ENCODE data around the gene SNCB. TPM values are rescaled to one million over a fixed set of nuclear protein-coding genes. Genes with fewer than 3 reads are reported as not detected.

SNCB gene
- total and polyA plus RNA-seq, 2 of the 8 experiments (the other 6 are each of a cell fraction or from before 2014, with no cell fraction given), result 4.2 to 5.9 TPM

GRCh38 chr5:176632745-176633144 lies 2.4 kb upstream of the SNCB start:
- H2AFZ ChIP-seq (ENCODE audit: low read length), result no peak overlapping the region
- no peak overlapping the region for H3K27ac ChIP-seq (ENCODE audit: low read depth, low read length)
- H3K23ac ChIP-seq (ENCODE audit: insufficient read length), result no peak overlapping the region

More at GRCh38 chr5:176632745-176633144, 2.4 kb upstream of the SNCB start:
- H3K9me3 ChIP-seq (ENCODE audit: insufficient read depth in 2 of 2, low read depth in 1 of 2, low read length in 1 of 2), result peaks cover 0 to 3% of the 10 kb centered on the region in 2 experiments; a peak in 1 of 4 replicates
- H3K79me1 ChIP-seq (ENCODE audit: low read depth, low read length), result no peaks in the 10 kb centered on the region
- H2AK5ac ChIP-seq (ENCODE audit: low read depth, low read length), result peak overlapping the region; percentile 2; the same call in 1 of the 2 replicates
- DNase-seq (ENCODE audit: low read depth in 1 of 2, low spot score in 2 of 2) (no peak), FAIRE-seq (no peak)
- no peak overlapping the region for H4K5ac ChIP-seq (ENCODE audit: insufficient read length, low read depth, low read length)
- WGBS, 2 experiments (ENCODE audit: extremely low coverage in 1 of 2, insufficient coverage in 1 of 2, insufficient read length in 1 of 2, insufficient replicate concordance in 2 of 2, low coverage in 1 of 2, low lambda C conversion rate in 2 of 2, missing lambda C conversion rate in 1 of 2), result 88% methylated on average over 2 of the region's 2 CpGs; no CpG with 5 or more reads in 1 of the 2 experiments
- no peaks in the 10 kb centered on the region for H3K79me2 ChIP-seq (ENCODE audit: control insufficient read depth in 1 of 2, insufficient read depth in 2 of 2, low read length in 2 of 2)
- H3K4ac ChIP-seq (replicated peaks; ENCODE audit: insufficient read length, low read depth, low read length), result no peak overlapping the region
- peaks cover 16% of the 10 kb centered on the region for H3K23me2 ChIP-seq (ENCODE audit: low read depth, low read length)
- TF ChIP-seq SIRT6 (IDR thresholded peaks at IDR 0.05; ENCODE audit: low read length) (no peak), CEBPB (IDR thresholded peaks at IDR 0.05; ENCODE audit: low read depth, low read length) (no peak), RBBP5 (IDR thresholded peaks at IDR 0.05; ENCODE audit: borderline replicate concordance, low read depth, low read length) (no peak), BRCA1 (IDR thresholded peaks at IDR 0.05; ENCODE audit: low read depth, low read length) (no peak), ZNF274 (IDR thresholded peaks at IDR 0.05; ENCODE audit: borderline replicate concordance, extremely low read depth, low read length) (no peak), PHF8 (conservative IDR thresholded peaks at IDR 0.05; ENCODE audit: low read depth, low read length) (no peak), SUZ12 (IDR thresholded peaks at IDR 0.05; ENCODE audit: low read length) (no peak), RXRA (IDR thresholded peaks at IDR 0.05; ENCODE audit: insufficient read depth, low read depth, low read length) (no peak), EZH2 (IDR thresholded peaks at IDR 0.05; ENCODE audit: low read depth, low read length, severe bottlenecking) (no peak)
- no peak overlapping the region for H4K8ac ChIP-seq (ENCODE audit: extremely low read depth, insufficient read depth, low read length)
- no peak overlapping the region for H2BK12ac ChIP-seq (ENCODE audit: low read depth, low read length)
- no peak overlapping the region for H2BK5ac ChIP-seq (ENCODE audit: low read depth, low read length)
- no peak overlapping the region for H3K56ac ChIP-seq (replicated peaks; ENCODE audit: insufficient read length, low read depth, low read length)
- ChIA-PET POLR2A (ENCODE audit: partially characterized antibody) (no interaction called here), CTCF (ENCODE audit: partially characterized antibody) (interaction anchor here (0.5 to 2.0 kb wide), 5 partner anchors 9 to 914 kb away, joined by 3 to 6 read pairs (median 3); no protein-coding TSS in a partner anchor)
- peak overlapping the region; percentile 34; the same call in 1 of the 2 replicates for H2BK20ac ChIP-seq (ENCODE audit: low read length)
- no peak overlapping the region for H3K4me3 ChIP-seq (ENCODE audit: extremely low read depth in 1 of 4, insufficient read depth in 2 of 4, low read depth in 3 of 4, low read length in 4 of 4)
- H4K91ac ChIP-seq (replicated peaks; ENCODE audit: insufficient read length, low read length), result no peak overlapping the region
- no peak overlapping the region for H3K18ac ChIP-seq (ENCODE audit: extremely low read depth, low read length)
- no peak overlapping the region for H3K9ac ChIP-seq (replicated peaks in 1 of 4; ENCODE audit: extremely low read depth in 1 of 4, low read depth in 3 of 4, low read length in 3 of 4)
- no peak overlapping the region for H3K4me2 ChIP-seq (ENCODE audit: insufficient read depth in 1 of 2, low read depth in 2 of 2, low read length in 2 of 2)
- no peak overlapping the region for H3K14ac ChIP-seq (ENCODE audit: insufficient read length)
- H4K20me1 ChIP-seq (replicated peaks in 1 of 2; ENCODE audit: control insufficient read depth in 1 of 2, insufficient read depth in 2 of 2, low read length in 2 of 2), result peaks cover 0 to 3% of the 10 kb centered on the region in 2 experiments
- H2BK120ac ChIP-seq (replicated peaks; ENCODE audit: low read depth, low read length), result no peak overlapping the region
- no peaks in the 10 kb centered on the region for H3K36me3 ChIP-seq (ENCODE audit: control insufficient read depth in 2 of 4, insufficient read depth in 4 of 4, low read length in 3 of 4)
- H3K27me3 ChIP-seq (replicated peaks in 1 of 4; ENCODE audit: control insufficient read depth in 3 of 4, extremely low read depth in 1 of 4, insufficient read depth in 3 of 4, low read length in 3 of 4), result peaks cover 3 to 38% (median 33%) of the 10 kb centered on the region in 4 experiments
- H3K4me1 ChIP-seq (replicated peaks in 1 of 4; ENCODE audit: control insufficient read depth in 3 of 4, insufficient read depth in 4 of 4, low read length in 3 of 4), result peaks cover 8 to 32% (median 9%) of the 10 kb centered on the region in 4 experiments
- H2BK15ac ChIP-seq (ENCODE audit: low read length), result no peak overlapping the region
